Iris pigment epithelial cell (primary cell): ENCODE results near the gene OR10A2.
"Not testable (repeated sequence)": the region's sequence is repeated elsewhere in the genome, so short reads cannot be mapped to it uniquely, and the experiment has no call there.

Source experiments
- DNase-seq: peaks from one replicate; pipeline ENCODE4 v3.0.0-alpha.2; 2011; ENCODE audit warnings: low read depth

OR10A2 gene, protein sequence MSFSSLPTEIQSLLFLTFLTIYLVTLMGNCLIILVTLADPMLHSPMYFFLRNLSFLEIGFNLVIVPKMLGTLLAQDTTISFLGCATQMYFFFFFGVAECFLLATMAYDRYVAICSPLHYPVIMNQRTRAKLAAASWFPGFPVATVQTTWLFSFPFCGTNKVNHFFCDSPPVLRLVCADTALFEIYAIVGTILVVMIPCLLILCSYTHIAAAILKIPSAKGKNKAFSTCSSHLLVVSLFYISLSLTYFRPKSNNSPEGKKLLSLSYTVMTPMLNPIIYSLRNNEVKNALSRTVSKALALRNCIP

DNA sequence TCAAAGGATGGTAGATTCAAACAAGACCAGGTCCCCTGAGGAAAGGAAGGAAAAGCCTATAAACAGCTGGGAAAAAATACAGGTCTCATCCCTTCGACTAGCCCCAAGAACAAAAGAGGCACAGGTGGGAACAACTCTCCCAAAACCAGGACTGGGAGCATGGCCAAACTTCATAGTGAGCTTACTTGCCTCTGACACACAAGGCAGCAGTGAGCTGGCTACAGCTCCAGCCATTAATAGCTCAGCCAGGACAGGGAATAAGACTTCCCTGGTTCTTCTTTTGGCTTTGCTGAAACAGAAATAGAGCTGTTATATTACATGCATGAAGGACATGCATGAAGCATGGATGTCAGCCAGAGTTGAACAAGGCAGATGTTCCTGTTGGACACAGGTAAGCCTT, at the start of gene OR10A2:
Gene OR10A2 (plus strand): TSS at position 97 of the 400 bp plus-strand sequence. CDS start 6,698 bp downstream, outside the sequence.
- DNase-seq: peak; percentile 11

DNA sequence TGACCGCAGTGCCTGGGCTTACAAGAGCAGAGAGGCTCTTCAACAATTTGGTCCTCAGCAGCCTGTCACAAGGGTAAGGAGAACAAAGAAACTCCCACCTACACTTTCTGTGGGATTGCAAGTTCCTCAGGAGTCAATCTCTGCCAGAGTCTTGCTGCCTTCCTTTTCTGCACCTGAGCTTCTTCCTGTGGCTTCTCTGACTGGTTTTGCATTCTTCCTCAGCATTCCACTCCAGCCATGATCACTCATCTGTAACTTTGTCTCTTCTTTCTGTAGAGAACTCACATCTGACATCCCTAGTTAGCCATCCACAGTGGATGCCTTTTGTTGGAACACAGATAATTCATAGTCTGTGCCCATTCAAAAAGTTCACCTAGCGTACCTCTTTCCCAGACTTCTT, 49.2 kb upstream of the OR10A2 start:
- DNase-seq: no peak

DNA sequence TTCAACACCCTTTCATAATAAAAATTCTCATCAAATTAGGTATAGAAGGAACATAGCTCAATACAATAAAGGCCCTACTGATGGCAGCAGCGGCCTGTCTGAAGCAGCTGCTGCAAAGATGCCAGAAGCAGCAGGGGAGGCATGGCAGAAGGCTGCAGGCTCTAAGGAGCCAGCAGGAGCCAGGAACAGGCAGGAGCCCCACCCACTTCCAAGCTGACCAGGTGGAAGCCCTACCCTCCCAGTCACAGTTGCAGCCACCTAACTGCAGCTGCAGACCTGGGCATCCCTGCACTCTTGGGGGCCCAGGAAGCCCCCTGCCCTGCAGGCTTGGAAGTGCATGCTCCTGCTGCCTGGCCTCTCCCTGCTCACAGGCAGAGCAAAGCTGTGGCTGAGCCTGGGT, 45.2 kb upstream of the OR10A2 start:
- peak; percentile 3 for DNase-seq

DNA sequence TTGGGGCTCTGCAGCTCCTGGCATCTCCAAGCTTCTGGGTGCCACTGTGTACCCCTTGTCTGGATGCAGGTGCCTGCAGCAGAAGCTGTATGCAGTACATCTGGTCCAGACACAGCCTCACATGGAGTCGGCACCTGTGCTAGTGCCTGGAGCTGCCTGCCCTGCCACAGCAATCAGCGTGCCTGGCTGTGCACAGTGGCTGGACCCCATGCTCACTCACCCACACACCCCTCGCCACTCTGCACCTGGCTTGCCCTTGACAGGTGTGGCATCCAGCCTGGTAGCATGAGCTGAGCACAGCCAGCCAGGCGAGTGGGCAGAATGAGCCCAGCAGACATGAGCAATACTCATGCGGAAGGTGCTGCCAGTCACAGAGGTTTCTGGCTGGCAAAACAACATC, 43.9 kb upstream of the OR10A2 start:
- DNase-seq: no peak

DNA sequence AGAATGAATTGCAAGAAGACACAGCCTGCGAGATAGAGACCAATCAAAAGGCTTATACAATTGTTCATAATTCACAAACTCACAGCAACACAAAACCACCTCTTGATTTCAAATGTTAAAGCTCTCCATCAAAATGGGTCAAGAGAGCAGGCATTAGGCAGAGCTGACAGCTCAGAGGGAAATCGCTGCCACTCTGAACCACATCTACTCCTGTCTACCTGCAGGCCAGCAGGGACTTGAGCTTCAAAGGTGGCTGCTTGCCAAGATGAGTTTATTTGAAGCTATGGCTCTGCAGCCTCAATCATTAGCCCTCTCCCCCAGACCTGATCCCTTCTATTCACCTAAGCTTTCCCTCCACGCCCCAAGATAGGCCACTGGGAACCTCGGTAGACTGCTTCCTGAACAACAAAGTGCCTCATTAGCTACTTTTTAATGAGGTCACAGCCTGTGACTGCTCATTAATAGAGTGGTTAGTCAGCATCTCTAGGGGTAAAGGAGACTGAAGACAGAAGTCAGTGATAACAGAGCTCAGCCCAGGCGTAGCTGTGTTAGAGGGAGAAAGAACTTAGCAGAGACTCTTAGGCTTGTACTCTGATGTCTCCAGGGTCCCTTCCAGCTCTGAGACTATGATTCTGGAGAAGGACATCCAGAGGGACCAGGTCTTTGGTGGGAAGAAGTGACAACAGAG, 38.6 kb upstream of the OR10A2 start:
- no peak for DNase-seq

DNA sequence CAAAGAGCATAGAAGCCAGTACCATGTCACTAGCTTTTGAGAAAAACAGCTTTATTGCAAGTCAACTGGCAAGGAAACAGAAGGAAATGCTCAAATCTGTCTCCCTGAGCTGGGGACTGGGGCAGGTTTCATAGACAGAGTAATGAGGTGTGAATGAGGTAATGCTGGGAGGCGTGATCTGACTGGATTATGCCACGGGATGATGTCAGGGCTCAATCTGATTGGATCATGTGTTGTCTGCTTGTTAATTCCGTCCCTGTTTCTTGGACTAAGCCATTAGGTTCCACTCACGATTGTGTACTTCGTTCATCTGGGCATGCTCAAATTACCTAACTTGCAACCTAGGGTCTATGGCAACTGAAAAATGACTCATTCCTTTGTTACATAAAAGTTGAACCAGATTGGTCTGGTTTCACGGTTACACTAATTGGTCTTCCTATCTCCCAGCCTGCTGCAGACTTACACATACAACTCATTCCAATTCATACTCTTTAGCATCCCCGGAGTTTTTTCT, 37.6 kb upstream of the OR10A2 start:
- DNase-seq: no peak

DNA sequence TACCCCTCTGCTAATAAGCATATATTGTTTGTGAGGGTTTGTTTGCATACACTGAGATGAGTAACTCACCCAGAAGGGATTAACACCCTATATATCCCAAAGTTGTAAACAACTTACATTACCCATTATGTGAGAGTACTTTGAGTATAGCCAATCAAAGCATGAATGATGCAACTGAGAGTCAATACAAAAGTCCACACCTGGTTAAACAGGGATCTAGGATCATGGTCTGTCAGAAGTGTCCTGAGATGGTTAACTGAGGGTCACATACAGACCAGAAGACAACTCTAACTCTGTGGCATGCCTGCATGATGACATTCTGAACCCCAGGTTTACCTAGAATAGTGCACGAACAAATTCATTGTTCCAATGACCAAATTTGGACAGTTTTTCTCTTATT, 34.8 kb upstream of the OR10A2 start:
- no peak for DNase-seq

DNA sequence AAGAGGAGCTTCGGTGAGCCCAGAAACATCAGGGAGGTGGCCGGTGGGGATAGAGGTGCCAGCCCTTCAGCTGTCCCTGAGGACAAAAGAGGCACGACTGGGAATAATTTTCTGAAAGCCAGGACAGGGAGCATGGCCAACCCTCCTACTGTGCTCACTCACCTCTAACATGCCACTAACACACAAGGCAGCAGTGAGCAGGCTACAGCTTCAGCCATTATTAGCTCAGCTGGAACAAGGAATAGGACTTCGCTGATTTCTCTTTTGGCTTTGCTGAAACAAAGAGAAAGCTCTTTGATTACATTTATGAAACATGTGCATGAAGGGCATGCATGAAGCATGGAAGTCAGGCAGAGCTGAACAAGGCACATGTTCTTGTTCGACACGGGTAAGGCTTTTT, 29.5 kb upstream of the OR10A2 start:
- DNase-seq: no peak

DNA sequence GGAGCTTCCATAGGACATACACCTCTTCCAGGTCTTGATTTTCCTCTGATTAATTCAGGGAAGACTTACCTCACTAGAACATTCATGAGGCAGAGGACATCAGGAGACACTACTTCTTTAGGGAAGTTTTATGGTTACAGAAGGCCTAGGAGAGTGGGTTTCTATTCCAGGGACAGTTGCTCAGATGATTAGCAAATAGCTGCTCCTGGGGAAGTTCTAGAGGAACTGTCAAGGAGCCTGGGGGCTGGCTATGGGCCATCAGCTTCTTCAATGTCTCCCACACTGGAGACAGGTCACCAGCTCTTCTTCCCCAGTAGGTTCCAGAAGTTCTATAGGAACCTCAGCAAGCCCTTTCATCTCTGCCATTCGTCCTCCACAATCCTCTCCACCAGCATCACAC, 28.8 kb upstream of the OR10A2 start:
- no peak for DNase-seq

DNA sequence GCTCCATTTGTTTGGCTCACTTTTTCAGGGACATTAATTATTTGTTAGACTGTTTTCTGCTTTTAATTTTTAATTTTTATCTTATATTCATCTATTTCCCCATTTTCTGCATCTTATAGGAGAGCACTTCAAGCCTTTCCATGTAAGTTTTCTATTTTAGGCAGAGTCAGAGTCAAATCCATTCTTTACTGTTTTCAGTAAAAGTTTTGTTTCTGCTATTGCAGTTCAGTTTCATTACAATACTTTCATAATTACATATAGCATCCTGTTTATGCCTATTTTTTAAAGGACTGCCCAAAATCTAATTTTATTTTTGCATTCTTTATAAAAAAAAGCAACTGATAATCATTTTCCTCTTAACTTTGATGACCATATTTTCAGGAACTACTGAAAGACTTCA, 21.2 kb upstream of the OR10A2 start:
- no peak for DNase-seq

DNA sequence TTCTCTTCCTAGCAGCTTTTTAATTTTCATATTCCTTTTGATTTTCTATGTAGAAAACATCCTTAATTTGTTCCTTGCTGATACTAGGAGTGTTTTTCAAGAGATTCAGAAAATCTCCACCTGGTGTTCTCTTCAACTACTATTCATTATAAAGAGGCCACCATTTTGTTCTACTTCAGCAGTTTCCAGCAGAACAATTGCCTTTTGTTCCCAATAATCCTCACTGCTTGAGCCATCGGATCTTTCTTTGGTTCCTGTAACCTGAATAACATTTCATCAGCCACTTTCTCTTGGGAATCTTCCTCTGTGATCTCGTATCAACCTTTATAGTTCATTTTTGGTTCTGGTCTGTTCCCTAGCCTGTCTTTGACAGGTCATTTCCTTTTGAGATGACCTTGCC, 19.2 kb upstream of the OR10A2 start:
- no peak for DNase-seq

DNA sequence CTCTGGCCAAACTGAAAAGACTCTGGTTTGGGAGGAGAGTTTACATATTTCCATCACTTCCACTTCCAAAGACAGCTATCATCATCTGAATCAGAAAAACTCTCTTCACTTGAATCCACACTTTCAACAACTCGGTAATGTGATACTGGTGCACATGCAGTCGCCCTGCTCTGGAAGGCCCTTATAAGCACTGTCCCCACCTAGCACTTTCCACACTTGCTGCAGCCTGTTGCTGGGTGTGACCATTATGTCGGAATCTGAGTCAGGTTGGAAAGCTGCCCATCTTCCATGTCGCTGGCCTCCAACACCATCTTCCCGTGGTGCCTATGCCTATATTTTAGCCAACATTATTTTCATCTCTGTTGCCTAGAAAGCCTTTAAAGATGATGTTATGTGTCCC, 18.5 kb upstream of the OR10A2 start:
- DNase-seq: no peak

DNA sequence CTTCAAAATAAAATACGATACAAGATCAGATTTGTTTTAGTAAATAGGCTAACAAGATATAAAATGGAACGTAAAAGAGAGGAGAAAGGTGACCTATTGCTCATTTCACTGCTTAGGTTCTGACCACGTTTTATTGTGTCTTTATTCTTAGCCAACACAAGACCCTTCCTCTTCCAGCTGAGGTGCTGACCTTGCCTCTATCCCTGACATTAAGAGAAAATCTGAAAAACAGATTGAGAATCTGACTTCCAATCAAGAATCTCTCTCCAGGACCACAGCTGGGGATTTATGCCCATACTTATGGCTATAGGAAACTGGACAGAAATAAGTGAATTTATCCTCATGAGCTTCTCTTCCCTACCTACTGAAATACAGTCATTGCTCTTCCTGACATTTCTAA, 17.5 kb upstream of the OR10A2 start, which contains the start of gene OR10A5:
Gene OR10A5 (plus strand): TSS at position 301 of the 400 bp plus-strand sequence. CDS start 0 bp downstream, at position 301.
- DNase-seq: no peak

DNA sequence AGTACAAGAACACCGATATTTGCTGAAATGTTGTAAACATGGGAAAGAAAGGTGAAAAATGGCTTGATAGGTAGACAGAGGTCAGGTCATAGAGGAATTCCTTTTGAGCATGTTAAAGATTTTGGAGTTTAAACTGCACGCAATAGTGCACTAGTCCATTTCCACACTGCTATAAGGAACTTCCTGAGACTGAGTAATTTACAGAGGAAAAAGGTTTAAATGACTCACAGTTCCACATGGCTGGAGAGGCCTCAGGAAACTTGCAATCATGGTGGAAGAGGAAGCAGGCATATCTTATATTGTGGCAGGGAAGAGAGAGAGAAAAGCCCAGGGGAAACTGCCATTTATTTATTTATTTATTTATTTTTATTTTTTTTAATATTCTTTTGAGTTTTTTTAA, 12.3 kb upstream of the OR10A2 start:
- no peak for DNase-seq

DNA sequence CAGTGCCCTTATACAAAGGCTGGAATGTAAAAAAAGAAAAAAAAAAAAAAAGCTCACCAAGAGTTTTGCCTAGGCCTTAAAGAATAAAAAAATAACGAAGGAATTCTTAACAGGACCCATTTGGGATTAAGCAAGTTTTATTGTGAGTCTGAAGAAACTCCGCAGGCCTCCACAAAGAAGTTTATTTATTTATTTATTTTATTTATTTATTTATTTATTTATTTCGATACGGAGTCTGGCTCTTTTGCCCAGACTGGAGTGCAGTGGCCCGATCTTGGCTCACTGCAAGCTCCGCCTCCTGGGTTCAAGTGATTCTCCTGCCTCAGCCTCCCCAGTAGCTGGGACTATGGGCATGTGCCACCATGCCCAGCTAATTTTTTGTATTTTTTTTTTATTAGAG, 8.1 kb upstream of the OR10A2 start:
- DNase-seq: not testable (repeated sequence)

DNA sequence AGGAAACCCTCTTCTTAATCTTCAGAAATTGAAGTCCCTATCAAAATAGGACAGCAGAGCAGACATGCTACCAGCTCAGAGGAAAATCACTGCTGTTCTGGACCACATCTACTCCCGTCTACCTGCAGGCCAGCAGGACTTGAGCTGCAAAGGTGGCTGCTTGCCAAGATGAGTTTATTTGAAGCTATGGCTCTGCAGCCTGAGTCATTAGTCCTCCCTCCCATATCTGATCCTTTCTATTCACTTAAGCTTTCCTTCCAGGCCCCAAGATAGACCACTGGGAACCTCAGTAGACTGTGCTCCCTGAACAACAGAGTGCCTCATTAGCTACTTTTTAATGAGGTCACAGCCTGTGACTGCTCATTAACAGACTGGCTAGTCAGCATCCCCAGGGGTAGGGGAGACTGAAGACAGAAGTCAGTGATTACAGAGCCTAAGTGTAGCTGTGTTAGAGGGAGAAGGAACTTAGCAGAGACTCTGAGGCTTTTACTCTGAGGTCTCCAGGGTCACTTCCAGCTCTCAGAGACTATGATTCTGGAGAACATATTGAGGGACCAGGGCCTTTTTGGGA, 6.8 kb upstream of the OR10A2 start:
- peak; percentile 67 for DNase-seq

DNA sequence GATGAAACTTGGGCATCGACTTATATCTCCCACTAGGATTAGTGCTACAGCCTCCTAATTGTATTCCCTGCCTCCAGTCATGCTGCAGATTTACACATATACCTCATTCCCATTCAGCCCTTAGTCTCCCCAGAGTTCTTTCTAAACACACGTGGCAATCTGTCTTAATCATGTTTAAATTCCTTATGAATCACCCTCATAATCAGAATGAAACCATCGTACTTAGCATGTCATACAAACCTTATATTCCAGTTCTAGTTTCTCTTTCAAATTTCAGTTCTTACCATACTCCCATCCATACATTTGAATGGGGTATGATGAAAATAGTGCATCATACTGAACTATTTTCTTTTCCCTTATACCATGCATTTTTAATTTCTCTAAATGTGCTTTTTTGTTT, 6.0 kb upstream of the OR10A2 start:
- peak; percentile 26 for DNase-seq

DNA sequence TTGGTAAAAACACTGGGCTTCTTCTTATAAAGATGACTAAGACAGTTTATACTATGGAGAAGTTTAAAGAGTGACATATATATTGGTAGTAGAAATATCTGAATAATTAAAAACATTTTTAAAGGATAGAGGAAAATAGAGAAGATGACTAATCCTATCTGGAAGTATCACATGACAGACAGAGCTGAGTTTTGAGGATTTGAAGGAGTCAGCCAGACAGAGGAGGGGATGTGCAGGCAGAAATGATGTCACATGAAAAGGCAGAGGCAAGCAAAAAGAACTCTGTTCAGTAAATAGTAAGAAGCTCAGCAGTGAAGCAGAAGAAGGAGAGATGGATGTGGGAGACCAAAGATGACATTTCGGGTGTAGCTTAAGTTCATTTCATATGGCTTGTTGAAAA, 1.6 kb downstream of the OR10A2 start:
- DNase-seq: peak; percentile 42

DNA sequence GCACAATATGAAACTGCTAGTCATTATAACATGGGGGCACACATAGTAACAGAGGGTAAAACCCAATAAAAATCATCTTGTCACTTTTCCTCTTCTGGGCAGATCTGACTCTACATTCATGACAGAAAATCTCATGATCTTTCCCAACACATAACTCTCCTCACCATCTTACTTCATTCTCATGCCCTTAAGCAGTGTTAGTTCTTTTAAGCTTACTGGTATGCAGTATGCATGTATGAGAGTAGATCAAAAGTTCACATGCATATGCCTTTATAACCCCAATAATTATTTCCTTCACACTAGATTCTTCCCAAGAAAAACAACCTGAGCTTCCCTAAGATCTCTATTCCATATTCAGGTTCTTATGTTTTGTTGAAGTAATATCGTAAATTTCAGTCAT, 8.4 kb downstream of the OR10A2 start:
- no peak for DNase-seq

DNA sequence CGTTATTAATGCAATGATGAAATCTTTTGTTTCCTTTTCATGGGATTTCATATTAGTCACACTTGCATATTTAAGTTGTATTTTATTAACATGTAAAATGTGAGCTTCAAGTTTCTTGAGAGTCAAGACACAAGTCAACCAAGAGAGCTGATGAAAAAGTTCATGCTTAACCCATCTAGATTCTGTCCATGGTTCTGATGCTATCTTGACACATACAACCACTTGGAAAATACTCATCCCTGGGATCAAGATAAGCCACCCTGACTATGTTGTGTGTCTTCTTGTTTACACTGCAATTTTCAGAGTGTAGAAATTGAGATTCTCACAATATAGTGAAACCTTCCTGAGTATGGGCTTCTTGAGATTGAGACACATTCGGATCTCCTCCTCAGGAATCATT, 12.9 kb downstream of the OR10A2 start:
- no peak for DNase-seq

DNA sequence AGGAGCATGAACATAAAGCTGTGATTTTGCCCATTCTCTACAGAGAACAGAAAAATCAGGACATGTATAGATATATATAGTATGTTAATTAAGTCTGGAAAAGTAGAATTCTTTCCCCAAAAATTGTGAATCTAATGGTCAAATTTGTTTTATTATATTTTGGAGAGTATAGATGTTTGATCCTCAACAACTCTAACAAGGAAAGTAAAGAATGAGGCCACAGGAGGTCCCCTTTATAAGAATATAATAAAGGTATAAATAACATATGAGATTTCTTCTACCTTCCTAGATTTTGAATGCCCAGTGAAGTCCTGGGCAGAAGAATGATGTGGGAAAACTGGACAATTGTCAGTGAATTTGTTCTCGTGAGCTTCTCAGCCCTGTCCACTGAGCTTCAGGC, 13.5 kb downstream of the OR10A2 start, which contains the start of gene OR10A4:
Gene OR10A4 (plus strand): TSS at position 301 of the 400 bp plus-strand sequence. CDS start 23 bp downstream, at position 324.
- no peak for DNase-seq

DNA sequence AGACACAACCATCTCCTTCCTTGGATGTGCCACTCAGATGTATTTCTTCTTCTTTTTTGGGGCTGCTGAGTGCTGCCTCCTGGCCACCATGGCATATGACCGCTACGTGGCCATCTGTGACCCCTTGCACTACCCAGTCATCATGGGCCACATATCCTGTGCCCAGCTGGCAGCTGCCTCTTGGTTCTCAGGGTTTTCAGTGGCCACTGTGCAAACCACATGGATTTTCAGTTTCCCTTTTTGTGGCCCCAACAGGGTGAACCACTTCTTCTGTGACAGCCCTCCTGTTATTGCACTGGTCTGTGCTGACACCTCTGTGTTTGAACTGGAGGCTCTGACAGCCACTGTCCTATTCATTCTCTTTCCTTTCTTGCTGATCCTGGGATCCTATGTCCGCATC, 14.1 kb downstream of the OR10A2 start:
- DNase-seq: no peak

DNA sequence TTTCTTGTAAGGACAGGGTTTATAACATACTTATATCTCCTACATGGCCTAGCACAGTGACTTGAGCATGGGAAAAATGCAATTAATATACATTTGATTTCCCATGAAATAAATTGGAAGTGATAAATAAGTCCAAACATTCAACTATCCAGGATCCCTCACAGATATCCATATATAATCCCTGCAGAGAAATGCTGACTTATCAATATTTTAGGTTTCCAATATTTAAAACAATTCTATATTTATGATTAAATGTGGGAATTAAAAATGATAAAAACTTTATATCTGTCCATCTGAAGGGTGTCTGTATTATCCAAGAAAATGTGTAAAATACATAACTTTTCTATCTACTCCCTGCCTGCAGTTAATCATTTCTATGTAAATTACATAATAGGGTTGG, 19.9 kb downstream of the OR10A2 start:
- DNase-seq: no peak
